HCT116 (cell line): ENCODE measurements around the gene WWOX. TPM values are rescaled to one million over a fixed set of nuclear protein-coding genes. Genes with fewer than 3 reads are reported as not detected.

ENCODE experiments used
- ATAC-seq: fragments of 200-7000 bp; cut with Tn5 transposase; 2 replicates; pipeline ENCODE4 v1.9.1; 2020; ENCODE audit warnings: mild to moderate bottlenecking, moderate library complexity
- BruUV-seq: library from RNA; stranded (reverse); fragments of 400-500 nt; replicated peaks from 2 replicates; lab custom pipeline; 2021; lab: Mats Ljungman, UMichigan
- CTCF ChIA-PET: fragments of 300-600 bp; sonication (Branson Sonifier 250); formaldehyde crosslinking; loops from one replicate; lab custom pipeline; 2021; ENCODE audit warnings: antibody characterized with exemption; lab: Charles Lee
- POLR2A ChIA-PET: fragments of 300-600, 350-600 bp; sonication (Branson Sonifier 250); formaldehyde crosslinking; loops from one replicate; lab custom pipeline; 2021; ENCODE audit warnings: antibody characterized with exemption; lab: Charles Lee
- RAD21 ChIA-PET, 2 experiments: fragments of 300-600 bp; sonication (Branson Sonifier 250); formaldehyde crosslinking; loops; one replicate each; lab custom pipeline; 2023; ENCODE audit warnings: low total read pairs in 2 of 2; ENCODE audit not compliant: uncharacterized antibody in 2 of 2, unreplicated experiment in 2 of 2, low non-redundant PET in 1 of 2; lab: Charles Lee
- DNase-seq: peaks from one replicate; pipeline ENCODE4 v3.0.0-alpha.2; 2010; ENCODE audit warnings: low read depth, low spot score
- H2AFZ ChIP-seq: fragments of 200-600 bp; shearing (Covaris generic), sonication (generic); 2 replicates; pipeline ENCODE4 v1.6.1; 2017; ENCODE audit warnings: low read depth, mixed run types, mixed read lengths, antibody characterized with exemption, low read length; ENCODE audit not compliant: poor library complexity, severe bottlenecking
- H3K27ac ChIP-seq: 2 replicates; pipeline ENCODE4 v1.5.1; 2012; ENCODE audit warnings: low read depth, low read length
- H3K27me3 ChIP-seq: fragments of 200-600 bp; sonication (generic); 2 replicates; pipeline ENCODE4 v1.6.1; 2016; ENCODE audit warnings: mixed run types, low read length, mixed read lengths; ENCODE audit not compliant: insufficient read depth
- H3K36me3 ChIP-seq, 2 experiments: fragments of 200-500 bp in 1 of 2; fragments of 200-600 bp in 1 of 2; sonication (Bioruptor generic) in 1 of 2; sonication (generic) in 1 of 2; 2 replicates each; pipeline versions ENCODE4 v1.5.1 to v1.6.1; 2014 to 2016; ENCODE audit warnings: low read length in 2 of 2, inconsistent platforms in 1 of 2, mixed read lengths in 1 of 2, mixed run types in 1 of 2; ENCODE audit not compliant: insufficient read depth in 2 of 2, control insufficient read depth in 1 of 2
- H3K4me1 ChIP-seq, 2 experiments: fragments of 200-600 bp in 1 of 2; sonication (generic) in 1 of 2; 2 replicates each; pipeline versions ENCODE4 v1.5.1 to v1.6.1; 2012 to 2017; ENCODE audit warnings: low read length in 2 of 2, inconsistent platforms in 1 of 2, mild to moderate bottlenecking in 1 of 2, mixed read lengths in 1 of 2, mixed run types in 1 of 2, moderate library complexity in 1 of 2; ENCODE audit not compliant: insufficient read depth in 2 of 2, control insufficient read depth in 1 of 2
- H3K4me2 ChIP-seq: fragments of 200-600 bp; sonication (generic); 2 replicates; pipeline ENCODE4 v1.6.1; 2017; ENCODE audit warnings: mixed run types, low read length, mixed read lengths
- H3K4me3 ChIP-seq, 2 experiments: fragments of 200-600 bp in 1 of 2; sonication (generic) in 1 of 2; replicated peaks in 1 of 2; 2 replicates each; pipeline ENCODE4 v1.5.1; 2011 to 2016; ENCODE audit warnings: low read length in 2 of 2, control low read depth in 1 of 2, low read depth in 1 of 2, mild to moderate bottlenecking in 1 of 2, mixed read lengths in 1 of 2, mixed run types in 1 of 2
- H3K79me2 ChIP-seq: fragments of 200-600 bp; sonication (generic); 2 replicates; pipeline ENCODE4 v1.6.1; 2017; ENCODE audit warnings: mild to moderate bottlenecking, mixed run types, low read length, moderate library complexity, mixed read lengths; ENCODE audit not compliant: insufficient read depth
- H3K9ac ChIP-seq: fragments of 200-600 bp; sonication (generic); 2 replicates; pipeline ENCODE4 v1.6.1; 2016; ENCODE audit warnings: low read length, mixed read lengths
- H3K9me2 ChIP-seq: fragments of 200-600 bp; sonication (generic), shearing (Covaris generic); 2 replicates; pipeline ENCODE4 v1.6.1; 2017; ENCODE audit warnings: mixed run types, mild to moderate bottlenecking, moderate library complexity; ENCODE audit not compliant: insufficient read depth
- H3K9me3 ChIP-seq, 2 experiments: fragments of 200-500 bp in 1 of 2; fragments of 200-600 bp in 1 of 2; sonication (Bioruptor generic) in 1 of 2; sonication (generic) in 1 of 2; 2 replicates each; pipeline ENCODE4 v1.6.1; 2014 to 2017; ENCODE audit warnings: low read length in 2 of 2, mixed read lengths in 2 of 2, inconsistent platforms in 1 of 2, low read depth in 1 of 2, mild to moderate bottlenecking in 1 of 2, mixed run types in 1 of 2, moderate library complexity in 1 of 2; ENCODE audit not compliant: control insufficient read depth in 1 of 2, insufficient read depth in 1 of 2
- H4K20me1 ChIP-seq: fragments of 200-600 bp; sonication (generic), shearing (Covaris generic); 2 replicates; pipeline ENCODE4 v1.6.1; 2017; ENCODE audit warnings: mixed run types, mild to moderate bottlenecking, moderate library complexity; ENCODE audit not compliant: insufficient read depth
- ATF3 ChIP-seq: IDR thresholded peaks from 2 replicates; pipeline ENCODE4 v1.6.1; 2012
- CBX3 ChIP-seq: IDR thresholded peaks from 2 replicates; pipeline ENCODE4 v1.6.1; 2012; ENCODE audit warnings: low read depth
- CEBPB ChIP-seq: IDR thresholded peaks from 2 replicates; pipeline ENCODE4 v1.6.1; 2012; ENCODE audit warnings: low read depth
- ELF1 ChIP-seq: IDR thresholded peaks from 2 replicates; pipeline ENCODE4 v1.6.1; 2012; ENCODE audit warnings: low read depth, borderline replicate concordance
- EZH2 ChIP-seq: fragments of 200-600 bp; sonication (generic); IDR thresholded peaks from 2 replicates; pipeline ENCODE4 v1.6.1; 2017; ENCODE audit warnings: antibody characterized with exemption, mixed run types
- EZH2phosphoT487 ChIP-seq: fragments of 200-600 bp; IDR thresholded peaks from 2 replicates; pipeline ENCODE4 v1.6.1; 2018; ENCODE audit warnings: antibody characterized with exemption, borderline replicate concordance
- FOSL1 ChIP-seq: IDR thresholded peaks from 2 replicates; pipeline ENCODE4 v1.6.1; 2012; ENCODE audit warnings: low read depth
- JUND ChIP-seq: IDR thresholded peaks from 2 replicates; pipeline ENCODE4 v1.6.1; 2012
- MAX ChIP-seq: IDR thresholded peaks from 2 replicates; pipeline ENCODE4 v1.6.1; 2012
- RAD21 ChIP-seq: IDR thresholded peaks from 2 replicates; pipeline ENCODE4 v1.6.1; 2012; ENCODE audit warnings: low read depth, mild to moderate bottlenecking
- REST ChIP-seq: IDR thresholded peaks from 2 replicates; pipeline ENCODE4 v1.6.1; 2012; ENCODE audit warnings: low read depth
- SIN3A ChIP-seq: IDR thresholded peaks from 2 replicates; pipeline ENCODE4 v1.6.1; 2012; ENCODE audit warnings: low read depth
- SP1 ChIP-seq: IDR thresholded peaks from 2 replicates; pipeline ENCODE4 v1.6.1; 2012; ENCODE audit warnings: low read depth
- SRF ChIP-seq: IDR thresholded peaks from 2 replicates; pipeline ENCODE4 v1.6.1; 2012; ENCODE audit warnings: low read depth
- TCF7L2 ChIP-seq: IDR thresholded peaks from 2 replicates; pipeline ENCODE4 v1.7.0; 2011; ENCODE audit warnings: borderline replicate concordance, inconsistent platforms; ENCODE audit not compliant: insufficient read depth, insufficient read length; ENCODE audit errors: extremely low read depth
- YY1 ChIP-seq: IDR thresholded peaks from 2 replicates; pipeline ENCODE4 v1.6.1; 2011; ENCODE audit warnings: low read length, low read depth, moderate library complexity, mild to moderate bottlenecking; ENCODE audit not compliant: insufficient replicate concordance; ENCODE audit errors: extremely low read depth
- ZBTB33 ChIP-seq: IDR thresholded peaks from 2 replicates; pipeline ENCODE4 v1.6.1; 2011; ENCODE audit warnings: mild to moderate bottlenecking, low read length, moderate library complexity; ENCODE audit not compliant: insufficient replicate concordance; ENCODE audit errors: extremely low read depth
- ZNF274 ChIP-seq: fragments of 200-500 bp; sonication (Bioruptor generic); IDR thresholded peaks from 2 replicates; pipeline ENCODE4 v1.6.1; 2014; ENCODE audit warnings: mild to moderate bottlenecking, low read depth, low read length, inconsistent platforms
- intact Hi-C: fragments of 100-400 bp; cut with micrococcal nuclease; formaldehyde crosslinking; loops from 2 replicates; pipeline ENCODE4 v1.10.0; 2022
- total RNA-seq: library from RNA; stranded (reverse); gene quantifications from one replicate; pipeline ENCODE4 v1.2.1, GENCODE V29; 2021; ENCODE audit not compliant: unreplicated experiment

Gene WWOX
- total RNA-seq, 1 experiment from 2014 or later, result 13.7 TPM

GRCh38 chr16:79101491-79101890, 1002.0 kb downstream of the WWOX start:
- BruUV-seq, result no TSS peak
- ATAC-seq (no peak), DNase-seq (no peak)
- intact Hi-C loops, result no loop called here
- no peak overlapping the region for H3K4me2 ChIP-seq
- ChIA-PET POLR2A (no interaction called here), RAD21 (no interaction called here), CTCF (no interaction called here)
- no peaks in the 10 kb centered on the region for H3K9me2 ChIP-seq
- H3K9me3 ChIP-seq, result peaks cover 3 to 5% of the 10 kb centered on the region in 2 experiments; a peak in 2 of 4 replicates
- no peaks in the 10 kb centered on the region for H3K79me2 ChIP-seq
- no peak overlapping the region for H3K9ac ChIP-seq
- H3K27me3 ChIP-seq, result no peaks in the 10 kb centered on the region
- no peak overlapping the region for H2AFZ ChIP-seq
- no peak overlapping the region for H3K27ac ChIP-seq
- TF ChIP-seq RAD21 (no peak), ZBTB33 (no peak), JUND (no peak), ZNF274 (no peak), CEBPB (no peak), SRF (no peak), ELF1 (no peak), FOSL1 (no peak), REST (no peak), ATF3 (no peak), SIN3A (no peak), SP1 (no peak), EZH2 (no peak), TCF7L2 (no peak), MAX (no peak), YY1 (no peak), EZH2phosphoT487 (no peak), CBX3 (no peak)
- no peak overlapping the region for H3K4me3 ChIP-seq
- no peaks in the 10 kb centered on the region for H4K20me1 ChIP-seq
- H3K4me1 ChIP-seq, result no peaks in the 10 kb centered on the region
- no peaks in the 10 kb centered on the region for H3K36me3 ChIP-seq
